ENCODE data around the gene INSR. TPM values are rescaled to one million over a fixed set of nuclear protein-coding genes. Genes with fewer than 3 reads are reported as not detected.

Gene INSR
- total RNA-seq, 1 experiment from 2014 or later, result 13.7 TPM

DNA sequence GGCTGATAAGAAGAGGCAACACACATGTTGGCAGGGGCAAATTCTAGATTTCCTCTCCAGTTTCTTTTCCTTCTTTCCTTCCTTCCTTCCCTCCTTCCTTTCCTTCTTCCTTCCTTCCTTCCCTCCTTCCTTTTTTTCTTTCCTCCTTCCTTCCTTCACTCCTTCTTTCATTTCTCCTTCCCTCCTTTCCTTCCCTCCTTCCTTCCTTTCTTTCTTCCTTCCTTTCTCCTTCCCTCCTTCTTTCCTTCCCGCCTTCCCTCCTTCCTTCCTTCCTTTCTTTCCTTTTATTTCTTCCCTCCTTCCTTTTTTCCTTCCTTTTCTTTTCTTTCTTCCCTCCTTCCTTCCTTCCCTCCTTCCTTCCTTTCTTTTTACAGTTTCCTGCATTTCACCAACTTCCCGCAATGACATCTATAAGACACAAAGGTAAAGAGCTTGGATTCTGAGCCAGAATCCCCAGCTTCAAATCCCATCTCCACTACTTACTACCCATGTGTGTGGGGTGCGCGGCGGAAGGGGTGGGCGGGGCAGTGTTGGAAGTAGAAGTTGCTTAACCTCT lies 35.3 kb downstream of the INSR start:
- Histone ChIP-seq H2AFZ (ENCODE audit: low read length) (no peak overlapping the region), H3K27me3 (ENCODE audit: low read length) (no peaks in the 10 kb centered on the region), H3K9ac (ENCODE audit: low read length) (no peak overlapping the region), H3K79me2 (ENCODE audit: low read length) (no peaks in the 10 kb centered on the region), H3F3A (ENCODE audit: low read length, unreplicated experiment) (no peaks in the 10 kb centered on the region), H4K20me1 (ENCODE audit: low read length) (no peaks in the 10 kb centered on the region), H3K27ac (ENCODE audit: low read length) (no peak overlapping the region), H3K4me3 (ENCODE audit: low read length) (no peak overlapping the region), H3K4me2 (ENCODE audit: low read length) (no peak overlapping the region), H3K4me1 (ENCODE audit: insufficient read depth, low read length) (peaks cover 7% of the 10 kb centered on the region; the same call in 1 of the 2 replicates), H3K9me2 (replicated peaks; ENCODE audit: low read length) (no peaks in the 10 kb centered on the region), H3K9me3 (ENCODE audit: low read length) (no peaks in the 10 kb centered on the region), H3K36me3 (ENCODE audit: low read depth, low read length) (no peaks in the 10 kb centered on the region)
- ChIA-PET CTCF (no interaction called here), POLR2A (ENCODE audit: unreplicated experiment) (no interaction called here)
- no peak for ATAC-seq
- DNase-seq, result no peak
- intact Hi-C loops (cut with micrococcal nuclease), result no loop called here
- TF ChIP-seq EZH2phosphoT487 (IDR thresholded peaks at IDR 0.05; ENCODE audit: borderline replicate concordance, low read length) (no peak), EZH2 (IDR thresholded peaks at IDR 0.05; ENCODE audit: low read length, unreplicated experiment) (no peak)
- TF ChIP-seq, protein P1, sequence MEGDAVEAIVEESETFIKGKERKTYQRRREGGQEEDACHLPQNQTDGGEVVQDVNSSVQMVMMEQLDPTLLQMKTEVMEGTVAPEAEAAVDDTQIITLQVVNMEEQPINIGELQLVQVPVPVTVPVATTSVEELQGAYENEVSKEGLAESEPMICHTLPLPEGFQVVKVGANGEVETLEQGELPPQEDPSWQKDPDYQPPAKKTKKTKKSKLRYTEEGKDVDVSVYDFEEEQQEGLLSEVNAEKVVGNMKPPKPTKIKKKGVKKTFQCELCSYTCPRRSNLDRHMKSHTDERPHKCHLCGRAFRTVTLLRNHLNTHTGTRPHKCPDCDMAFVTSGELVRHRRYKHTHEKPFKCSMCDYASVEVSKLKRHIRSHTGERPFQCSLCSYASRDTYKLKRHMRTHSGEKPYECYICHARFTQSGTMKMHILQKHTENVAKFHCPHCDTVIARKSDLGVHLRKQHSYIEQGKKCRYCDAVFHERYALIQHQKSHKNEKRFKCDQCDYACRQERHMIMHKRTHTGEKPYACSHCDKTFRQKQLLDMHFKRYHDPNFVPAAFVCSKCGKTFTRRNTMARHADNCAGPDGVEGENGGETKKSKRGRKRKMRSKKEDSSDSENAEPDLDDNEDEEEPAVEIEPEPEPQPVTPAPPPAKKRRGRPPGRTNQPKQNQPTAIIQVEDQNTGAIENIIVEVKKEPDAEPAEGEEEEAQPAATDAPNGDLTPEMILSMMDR (conservative IDR thresholded peaks at IDR 0.05; ENCODE audit: low read depth, low read length), result no peak
- BruUV-seq (replicated peaks), result no TSS peak

- no peaks in the 10 kb centered on the region for H3K79me2 ChIP-seq (ENCODE audit: low read length)
- BruUV-seq (replicated peaks), result no TSS peak
- H3F3A ChIP-seq (ENCODE audit: low read length, unreplicated experiment), result no peaks in the 10 kb centered on the region
- TF ChIP-seq EZH2 (IDR thresholded peaks at IDR 0.05; ENCODE audit: low read length, unreplicated experiment) (no peak), EZH2phosphoT487 (IDR thresholded peaks at IDR 0.05; ENCODE audit: borderline replicate concordance, low read length) (no peak)
- TF ChIP-seq, protein P1 (conservative IDR thresholded peaks at IDR 0.05; ENCODE audit: low read depth, low read length), result no peak
- H3K9ac ChIP-seq (ENCODE audit: low read length), result no peak overlapping the region
- no peaks in the 10 kb centered on the region for H3K9me2 ChIP-seq (replicated peaks; ENCODE audit: low read length)
- no peaks in the 10 kb centered on the region for H3K36me3 ChIP-seq (ENCODE audit: low read depth, low read length)
- DNase-seq (no peak), ATAC-seq (no peak)
- H4K20me1 ChIP-seq (ENCODE audit: low read length), result no peaks in the 10 kb centered on the region
- no peaks in the 10 kb centered on the region for H3K9me3 ChIP-seq (ENCODE audit: low read length)
- CTCF ChIA-PET, result no interaction called here
- H3K4me1 ChIP-seq (ENCODE audit: insufficient read depth, low read length), result peaks cover 7% of the 10 kb centered on the region; the same call in 1 of the 2 replicates
- H3K4me2 ChIP-seq (ENCODE audit: low read length), result no peak overlapping the region
- no peak overlapping the region for H3K27ac ChIP-seq (ENCODE audit: low read length)
- intact Hi-C loops (cut with micrococcal nuclease), result no loop called here
- no peaks in the 10 kb centered on the region for H3K27me3 ChIP-seq (ENCODE audit: low read length)
- H3K4me3 ChIP-seq (ENCODE audit: low read length), result no peak overlapping the region
- POLR2A ChIA-PET (ENCODE audit: unreplicated experiment), result interaction anchor here (0.6 kb wide), 1 partner anchor 34 kb away, joined by 18 read pairs; no protein-coding TSS in a partner anchor
- no peak overlapping the region for H2AFZ ChIP-seq (ENCODE audit: low read length)
Measured at GRCh38 chr19:7258041-7258839, 36.0 kb downstream of the INSR start.
